B cell (primary cell): ENCODE measurements around the gene RHOH.

ENCODE experiments used
- CTCF ChIP-seq: fragments of 200-600 bp; IDR thresholded peaks from one replicate; pipeline ENCODE4 v1.8.0; 2022; ENCODE audit warnings: antibody characterized with exemption, mild to moderate bottlenecking
- EZH2 ChIP-seq: IDR thresholded peaks from 2 replicates; pipeline ENCODE4 v1.6.1; 2012; ENCODE audit warnings: borderline replicate concordance, low read depth, mild to moderate bottlenecking, moderate library complexity, low read length; ENCODE audit not compliant: insufficient read depth, poor library complexity, severe bottlenecking

GRCh38 chr4:40264497-40264896 is 67.7 kb downstream of the RHOH start:
- no peak for TF ChIP-seq EZH2
- no peak for TF ChIP-seq CTCF
